ENCODE data around the gene PARD3. TPM values are rescaled to one million over a fixed set of nuclear protein-coding genes. Genes with fewer than 3 reads are reported as not detected.
"Not testable (repeated sequence)": the region's sequence is repeated elsewhere in the genome, so short reads cannot be mapped to it uniquely, and the experiment has no call there.

Gene PARD3
- total and polyA plus RNA-seq, 2 donors (not counting 3 experiments of a cell fraction or from before 2014, with no cell fraction given), result 7.3 to 24.1 TPM

DNA sequence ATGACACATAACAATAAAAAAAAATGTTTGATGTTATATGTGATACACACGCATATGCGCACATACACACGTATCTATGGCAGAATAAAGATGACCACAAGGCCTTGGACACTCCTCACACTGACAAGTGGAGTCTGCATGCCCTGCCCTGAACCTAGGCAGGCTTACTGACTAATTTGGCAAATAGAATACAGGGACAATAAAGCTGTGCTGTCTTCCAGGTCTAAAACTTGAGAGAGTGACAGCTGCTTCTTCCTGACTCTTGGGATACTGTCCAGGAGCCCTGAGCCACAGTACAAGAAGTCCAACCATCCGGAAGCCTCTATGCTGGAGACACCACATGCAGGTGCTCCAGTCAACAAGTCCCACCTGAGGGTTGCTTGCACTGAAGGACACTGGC, 20.3 kb downstream of the PARD3 start:
- no peaks in the 10 kb centered on the region for H3K4me1 ChIP-seq (ENCODE audit: control insufficient read depth, extremely low read depth, insufficient read depth, low read length)
- no peaks in the 10 kb centered on the region for H3K36me3 ChIP-seq (ENCODE audit: control insufficient read depth in 2 of 2, extremely low read depth in 1 of 2, insufficient read depth in 2 of 2, low read length in 2 of 2)
- H3K27me3 ChIP-seq (ENCODE audit: control insufficient read depth in 2 of 2, insufficient read depth in 2 of 2, low read length in 2 of 2), result no peaks in the 10 kb centered on the region
- peaks cover 14% of the 10 kb centered on the region for H3K79me2 ChIP-seq (ENCODE audit: control insufficient read depth, insufficient read depth, low read length)
- FAIRE-seq, result no peak
- BruUV-seq (replicated peaks), result no TSS peak
- H3K9ac ChIP-seq (replicated peaks; ENCODE audit: extremely low read depth, insufficient read depth, low read length), result no peak overlapping the region
- intact Hi-C loops (cut with micrococcal nuclease) (no loop called here), dilution Hi-C loops (cut with MboI; ENCODE audit: extremely low pct_ligation_motif_present, low sequenced_read_pairs) (no loop called here)
- TF ChIP-seq MYC (IDR thresholded peaks at IDR 0.05; ENCODE audit: low read depth, low read length), result no peak
- no peak for TF ChIP-seq CTCF (IDR thresholded peaks at IDR 0.05; ENCODE audit: extremely low read depth in 1 of 2, insufficient read depth in 1 of 2, low read depth in 1 of 2, low read length in 2 of 2)
- TF ChIP-seq FOS (IDR thresholded peaks at IDR 0.05; ENCODE audit: borderline replicate concordance, insufficient read depth, low read length), result no peak
- TF ChIP-seq POLR2AphosphoS5 (IDR thresholded peaks at IDR 0.05; ENCODE audit: insufficient read depth, low read depth, low read length), result no peak
- no peak for TF ChIP-seq GATA2 (IDR thresholded peaks at IDR 0.05; ENCODE audit: insufficient read depth, insufficient read length, low read depth, low read length)
- no peak for TF ChIP-seq EZH2 (IDR thresholded peaks at IDR 0.05; ENCODE audit: borderline replicate concordance, low read depth, low read length, severe bottlenecking)
- TF ChIP-seq POLR2A (IDR thresholded peaks at IDR 0.05; ENCODE audit: low read depth, low read length), result no peak
- TF ChIP-seq JUN (IDR thresholded peaks at IDR 0.05; ENCODE audit: borderline replicate concordance, insufficient read depth, insufficient read length, low read depth), result no peak
- no peaks in the 10 kb centered on the region for H3K9me3 ChIP-seq (replicated peaks; ENCODE audit: control insufficient read depth, insufficient read depth, low read length)
- H3K9me1 ChIP-seq (replicated peaks; ENCODE audit: control insufficient read depth, extremely low read depth, insufficient read depth, low read length), result no peaks in the 10 kb centered on the region
- no peak overlapping the region for H3K4me2 ChIP-seq (ENCODE audit: insufficient read depth, low read length)
- ChIA-PET POLR2A (interaction anchor here (0.7 kb wide), 1 partner anchor 14 kb away, joined by 3 read pairs; no protein-coding TSS in a partner anchor), CTCF (no interaction called here)
- no peak overlapping the region for H2AFZ ChIP-seq (ENCODE audit: low read depth, low read length)
- no peaks in the 10 kb centered on the region for H4K20me1 ChIP-seq (replicated peaks; ENCODE audit: control insufficient read depth, extremely low read depth, insufficient read depth, low read length)
- H3K27ac ChIP-seq (ENCODE audit: insufficient read depth, low read depth, low read length), result no peak overlapping the region
- H3K4me3 ChIP-seq (replicated peaks in 1 of 3; ENCODE audit: insufficient read depth in 1 of 3, low read depth in 1 of 3, low read length in 3 of 3), result no peak overlapping the region
- DNase-seq (ENCODE audit: low read depth, low spot score), result no peak

DNA sequence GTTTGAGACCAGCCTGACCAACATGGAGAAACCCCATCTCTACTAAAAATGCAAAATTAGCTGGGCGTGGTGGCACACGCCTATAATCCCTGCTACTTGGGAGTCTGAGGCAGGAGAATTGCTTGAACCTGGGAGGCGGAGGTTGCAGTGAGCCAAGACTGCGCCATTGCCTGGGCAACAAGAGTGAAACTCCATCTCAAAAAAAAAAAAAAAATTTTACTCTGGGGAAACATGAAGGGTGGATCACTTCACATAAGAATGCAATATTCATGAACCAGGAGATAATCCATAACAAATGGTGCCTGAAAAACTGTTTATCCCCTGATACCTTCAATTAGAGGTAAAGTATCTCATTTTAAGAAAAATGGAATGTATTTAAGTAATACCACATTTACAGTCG, 21.5 kb downstream of the PARD3 start:
- H2AFZ ChIP-seq (ENCODE audit: low read depth, low read length); H3K4me1 ChIP-seq (ENCODE audit: control insufficient read depth, extremely low read depth, insufficient read depth, low read length); H3K9me1 ChIP-seq (replicated peaks; ENCODE audit: control insufficient read depth, extremely low read depth, insufficient read depth, low read length); dilution Hi-C loops (cut with MboI; ENCODE audit: extremely low pct_ligation_motif_present, low sequenced_read_pairs); H3K9me3 ChIP-seq (replicated peaks; ENCODE audit: control insufficient read depth, insufficient read depth, low read length); H3K4me3 ChIP-seq (replicated peaks in 1 of 3; ENCODE audit: insufficient read depth in 1 of 3, low read depth in 1 of 3, low read length in 3 of 3); H4K20me1 ChIP-seq (replicated peaks; ENCODE audit: control insufficient read depth, extremely low read depth, insufficient read depth, low read length); H3K36me3 ChIP-seq (ENCODE audit: control insufficient read depth in 2 of 2, extremely low read depth in 1 of 2, insufficient read depth in 2 of 2, low read length in 2 of 2); H3K27me3 ChIP-seq (ENCODE audit: control insufficient read depth in 2 of 2, insufficient read depth in 2 of 2, low read length in 2 of 2); FAIRE-seq; intact Hi-C loops (cut with micrococcal nuclease); H3K9ac ChIP-seq (replicated peaks; ENCODE audit: extremely low read depth, insufficient read depth, low read length); H3K4me2 ChIP-seq (ENCODE audit: insufficient read depth, low read length); POLR2A ChIA-PET; BruUV-seq (replicated peaks); DNase-seq (ENCODE audit: low read depth, low spot score); H3K27ac ChIP-seq (ENCODE audit: insufficient read depth, low read depth, low read length): not testable (repeated sequence)
- H3K79me2 ChIP-seq (ENCODE audit: control insufficient read depth, insufficient read depth, low read length), result peaks cover 11% of the 10 kb centered on the region
- CTCF ChIA-PET, result interaction anchor here (0.7 to 1.3 kb wide), 2 partner anchors 13 to 109 kb away, joined by 3 to 4 read pairs; no protein-coding TSS in a partner anchor
